Activated gamma-delta T cell treated with anti-CD3 and anti-CD28 coated beads, Interleukin-2, amount 50 U/mL, for 16 hours (primary cell): ENCODE results near the gene USHBP1.
A peak's percentile ranks its signal among the peaks of the same experiment; 100 is the strongest.

ENCODE experiments used
- DNase-seq: peaks from one replicate; pipeline ENCODE4 v3.0.0-alpha.2; 2020; ENCODE audit warnings: low read depth

The USHBP1 gene

GRCh38 chr19:17237747-17238706, 26.5 kb downstream of the USHBP1 start:
- DNase-seq = no peak

- DNase-seq = no peak
Measured at GRCh38 chr19:17236811-17237543, 27.6 kb downstream of the USHBP1 start.

GRCh38 chr19:17235971-17236777, 28.4 kb downstream of the USHBP1 start:
- no peak for DNase-seq

GRCh38 chr19:17235300-17235970, 29.1 kb downstream of the USHBP1 start:
- DNase-seq = peak; percentile 52

GRCh38 chr19:17234911-17235299, 29.6 kb downstream of the USHBP1 start:
- DNase-seq = peak; percentile 34

GRCh38 chr19:17232258-17232657, 32.3 kb downstream of the USHBP1 start:
- DNase-seq = no peak

- no peak for DNase-seq
Measured at GRCh38 chr19:17229890-17230289, 34.7 kb downstream of the USHBP1 start.

GRCh38 chr19:17227798-17228367, 36.7 kb downstream of the USHBP1 start:
- no peak for DNase-seq

GRCh38 chr19:17226002-17226933, 38.3 kb downstream of the USHBP1 start, which contains the start of gene OCEL1:
Gene OCEL1 (plus strand): TSS chr19:17226226. CDS start chr19:17226248, 22 bp downstream.
- peak; percentile 94 for DNase-seq

- no peak for DNase-seq
Measured at GRCh38 chr19:17225053-17225452, 39.5 kb downstream of the USHBP1 start.

- DNase-seq = no peak
Measured at GRCh38 chr19:17220207-17220758, 44.3 kb downstream of the USHBP1 start.

- DNase-seq = no peak
Measured at GRCh38 chr19:17219286-17219685, 45.3 kb downstream of the USHBP1 start.

GRCh38 chr19:17216058-17216670, 48.4 kb downstream of the USHBP1 start:
- no peak for DNase-seq

- peak; percentile 82 for DNase-seq
Measured at GRCh38 chr19:17215127-17215971, 49.2 kb downstream of the USHBP1 start, which contains the start of gene USE1. Gene USE1 (plus strand): TSS chr19:17215357. CDS start chr19:17215406, 49 bp downstream.

GRCh38 chr19:17214508-17215126, 49.9 kb downstream of the USHBP1 start:
- DNase-seq = no peak

- no peak for DNase-seq
Measured at GRCh38 chr19:17213334-17213733, 51.2 kb downstream of the USHBP1 start.

GRCh38 chr19:17211547-17212446, 52.7 kb downstream of the USHBP1 start:
- no peak for DNase-seq
